ENCODE data around the gene TRIM29. TPM values are rescaled to one million over a fixed set of nuclear protein-coding genes. Genes with fewer than 3 reads are reported as not detected.

Gene TRIM29
- total and polyA plus RNA-seq, 4 donors = 4.4 to 26.6 (median 16.9) TPM

- Histone ChIP-seq H3K4me3 (no peak overlapping the region), H3K36me3 (ENCODE audit: control insufficient read depth in 4 of 4, insufficient read depth in 4 of 4, low read length in 4 of 4) (no peaks in the 10 kb centered on the region), H3K9ac (ENCODE audit: insufficient read depth in 1 of 2, low read length in 2 of 2) (no peak overlapping the region), H3K9me3 (ENCODE audit: control insufficient read depth in 4 of 4, insufficient read depth in 3 of 4, low read length in 3 of 4) (no peaks in the 10 kb centered on the region), H3K27me3 (ENCODE audit: control insufficient read depth in 3 of 3, insufficient read depth in 3 of 3, low read length in 2 of 3) (peaks cover 0 to 5% (median 0%) of the 10 kb centered on the region in 3 donors), H3K27ac (ENCODE audit: low read depth in 1 of 2, low read length in 1 of 2) (no peak overlapping the region), H3K4me1 (ENCODE audit: control insufficient read depth in 5 of 5, insufficient read depth in 5 of 5, low read length in 5 of 5) (no peaks in the 10 kb centered on the region)
- DNase-seq (no peak), ATAC-seq (ENCODE audit: insufficient read depth, low FRiP score) (no peak)
- TF ChIP-seq CTCF (IDR thresholded peaks at IDR 0.05; ENCODE audit: control extremely low read depth, extremely low read depth) = no peak
- WGBS, 2 donors = 83 to 86% methylated on average over 9 of the region's 9 CpGs
Measured at GRCh38 chr11:120129570-120129969, 8.3 kb downstream of the TRIM29 start.

- Histone ChIP-seq H3K4me3 (no peak overlapping the region), H3K27me3 (ENCODE audit: control insufficient read depth in 3 of 3, insufficient read depth in 3 of 3, low read length in 2 of 3) (peaks cover 0 to 5% (median 0%) of the 10 kb centered on the region in 3 donors), H3K27ac (ENCODE audit: low read depth in 1 of 2, low read length in 1 of 2) (no peak overlapping the region), H3K4me1 (ENCODE audit: control insufficient read depth in 5 of 5, insufficient read depth in 5 of 5, low read length in 5 of 5) (peaks cover 0 to 2% (median 0%) of the 10 kb centered on the region in 5 donors), H3K9me3 (ENCODE audit: control insufficient read depth in 4 of 4, insufficient read depth in 3 of 4, low read length in 3 of 4) (no peaks in the 10 kb centered on the region), H3K36me3 (ENCODE audit: control insufficient read depth in 4 of 4, insufficient read depth in 4 of 4, low read length in 4 of 4) (no peaks in the 10 kb centered on the region), H3K9ac (ENCODE audit: insufficient read depth in 1 of 2, low read length in 2 of 2) (no peak overlapping the region)
- TF ChIP-seq CTCF (IDR thresholded peaks at IDR 0.05; ENCODE audit: control extremely low read depth, extremely low read depth) = no peak
- no peak for DNase-seq
- ATAC-seq (ENCODE audit: insufficient read depth, low FRiP score) = no peak
- 74 to 84% methylated on average over 14 of the region's 14 CpGs for WGBS, 2 donors
Measured at GRCh38 chr11:120128392-120129119, 9.4 kb downstream of the TRIM29 start.

GRCh38 chr11:120127236-120127635 is 10.7 kb downstream of the TRIM29 start:
- no peak for DNase-seq
- Histone ChIP-seq H3K9me3 (ENCODE audit: control insufficient read depth in 4 of 4, insufficient read depth in 3 of 4, low read length in 3 of 4) (no peaks in the 10 kb centered on the region), H3K4me3 (no peak overlapping the region), H3K9ac (ENCODE audit: insufficient read depth in 1 of 2, low read length in 2 of 2) (no peak overlapping the region), H3K27ac (ENCODE audit: low read depth in 1 of 2, low read length in 1 of 2) (no peak overlapping the region), H3K36me3 (ENCODE audit: control insufficient read depth in 4 of 4, insufficient read depth in 4 of 4, low read length in 4 of 4) (no peaks in the 10 kb centered on the region), H3K4me1 (ENCODE audit: control insufficient read depth in 5 of 5, insufficient read depth in 5 of 5, low read length in 5 of 5) (peaks cover 0 to 4% (median 0%) of the 10 kb centered on the region in 5 donors), H3K27me3 (ENCODE audit: control insufficient read depth in 3 of 3, insufficient read depth in 3 of 3, low read length in 2 of 3) (peaks cover 0 to 7% (median 0%) of the 10 kb centered on the region in 3 donors)
- no peak for TF ChIP-seq CTCF (IDR thresholded peaks at IDR 0.05; ENCODE audit: control extremely low read depth, extremely low read depth)
- 85 to 89% methylated on average over 7 of the region's 7 CpGs for WGBS, 2 donors
- no peak for ATAC-seq (ENCODE audit: insufficient read depth, low FRiP score)
